Ecto neural progenitor cell (in vitro differentiated cells): ENCODE measurements around the gene TMED5.
"Not testable (repeated sequence)": the region's sequence is repeated elsewhere in the genome, so short reads cannot be mapped to it uniquely, and the experiment has no call there.

Source experiments
- DNase-seq: peaks from one replicate; pipeline ENCODE4 v3.0.0-alpha.2; 2018; ENCODE audit warnings: low spot score

The TMED5 gene

GRCh38 chr1:93171549-93172034 lies 8.6 kb downstream of the TMED5 start:
- DNase-seq, result no peak

- not testable (repeated sequence) for DNase-seq
Measured at GRCh38 chr1:93170141-93170678, 10.0 kb downstream of the TMED5 start.

- no peak for DNase-seq
Measured at GRCh38 chr1:93167006-93167405, 13.2 kb downstream of the TMED5 start.

GRCh38 chr1:93165895-93166294 lies 14.3 kb downstream of the TMED5 start:
- not testable (repeated sequence) for DNase-seq

- DNase-seq, result no peak
Measured at GRCh38 chr1:93164816-93165215, 15.4 kb downstream of the TMED5 start.

GRCh38 chr1:93163314-93163713 lies 16.9 kb downstream of the TMED5 start:
- not testable (repeated sequence) for DNase-seq

- no peak for DNase-seq
Measured at GRCh38 chr1:93159337-93159736, 20.9 kb downstream of the TMED5 start.

GRCh38 chr1:93155335-93155734 lies 24.9 kb downstream of the TMED5 start:
- no peak for DNase-seq

- DNase-seq, result no peak
Measured at GRCh38 chr1:93154898-93155297, 25.3 kb downstream of the TMED5 start.

GRCh38 chr1:93152835-93153234 lies 27.4 kb downstream of the TMED5 start:
- no peak for DNase-seq

- no peak for DNase-seq
Measured at GRCh38 chr1:93151474-93151873, 28.7 kb downstream of the TMED5 start.

GRCh38 chr1:93150729-93151128 lies 29.5 kb downstream of the TMED5 start:
- no peak for DNase-seq

GRCh38 chr1:93148001-93148400 lies 32.2 kb downstream of the TMED5 start:
- DNase-seq, result no peak

- DNase-seq, result no peak
Measured at GRCh38 chr1:93143769-93144168, 36.4 kb downstream of the TMED5 start.

GRCh38 chr1:93143136-93143535 lies 37.1 kb downstream of the TMED5 start:
- DNase-seq, result no peak

- no peak for DNase-seq
Measured at GRCh38 chr1:93142161-93142560, 38.1 kb downstream of the TMED5 start.

- DNase-seq, result no peak
Measured at GRCh38 chr1:93140106-93140505, 40.1 kb downstream of the TMED5 start.

GRCh38 chr1:93137604-93138292 lies 42.5 kb downstream of the TMED5 start:
- no peak for DNase-seq

GRCh38 chr1:93136445-93136844 lies 43.8 kb downstream of the TMED5 start:
- no peak for DNase-seq

- DNase-seq, result no peak
Measured at GRCh38 chr1:93132638-93133037, 47.6 kb downstream of the TMED5 start.

- DNase-seq, result no peak
Measured at GRCh38 chr1:93129507-93130099, 50.6 kb downstream of the TMED5 start.

GRCh38 chr1:93124556-93125355 lies 55.5 kb downstream of the TMED5 start:
- DNase-seq, result no peak
